ENCODE data around the gene ACER3.
"Not testable (repeated sequence)": the region's sequence is repeated elsewhere in the genome, so short reads cannot be mapped to it uniquely, and the experiment has no call there.

Gene ACER3

DNA sequence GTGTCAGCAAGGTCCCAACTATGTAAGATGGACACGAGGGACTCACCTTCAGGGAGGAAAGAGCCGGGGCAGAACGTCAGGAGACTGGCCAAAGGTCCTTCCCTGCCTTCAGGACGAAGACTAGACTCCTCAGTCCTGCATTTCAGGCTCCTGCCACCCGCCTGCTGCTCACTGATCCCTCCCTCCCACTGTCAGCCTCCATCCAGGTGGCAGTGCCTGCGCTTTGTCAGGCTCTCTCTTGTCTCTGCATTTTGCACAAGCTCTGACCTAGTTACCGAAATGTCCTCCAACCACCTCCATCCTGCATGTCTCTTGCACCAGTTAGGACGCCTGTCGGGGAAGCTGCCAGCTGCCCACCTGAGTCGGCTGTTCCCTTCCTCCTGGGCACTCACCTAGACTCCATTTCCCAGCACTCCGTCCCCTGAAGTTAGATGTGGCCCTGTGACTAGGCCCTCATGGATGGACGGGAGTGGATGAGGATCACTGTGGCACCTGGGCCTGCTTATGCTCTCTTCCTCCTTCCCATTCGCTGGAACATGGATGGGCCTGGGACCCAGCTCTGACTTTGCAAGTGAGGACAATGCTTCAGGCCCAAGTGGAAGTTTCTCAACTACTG, 181.5 kb downstream of the ACER3 start:
- no peak for DNase-seq

DNA sequence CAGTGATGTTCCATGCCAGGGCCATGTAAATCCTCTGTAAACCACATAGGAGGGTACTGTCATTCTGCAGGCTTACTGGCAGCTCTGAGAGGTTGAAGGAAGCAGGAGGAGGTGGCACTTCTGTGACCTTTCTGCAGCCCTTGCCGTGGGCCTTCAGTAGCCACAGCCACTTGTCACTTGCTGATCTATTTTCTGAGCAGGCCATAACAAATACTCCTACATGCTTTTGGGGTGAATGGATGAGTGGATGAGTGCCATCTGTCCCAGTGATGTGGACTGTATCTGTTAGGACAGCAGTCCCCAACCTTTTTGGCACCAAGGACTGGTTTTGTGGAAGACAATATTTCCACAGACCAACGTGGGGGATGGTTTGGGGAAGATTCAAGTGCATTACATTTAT, 183.6 kb downstream of the ACER3 start:
- no peak for DNase-seq

DNA sequence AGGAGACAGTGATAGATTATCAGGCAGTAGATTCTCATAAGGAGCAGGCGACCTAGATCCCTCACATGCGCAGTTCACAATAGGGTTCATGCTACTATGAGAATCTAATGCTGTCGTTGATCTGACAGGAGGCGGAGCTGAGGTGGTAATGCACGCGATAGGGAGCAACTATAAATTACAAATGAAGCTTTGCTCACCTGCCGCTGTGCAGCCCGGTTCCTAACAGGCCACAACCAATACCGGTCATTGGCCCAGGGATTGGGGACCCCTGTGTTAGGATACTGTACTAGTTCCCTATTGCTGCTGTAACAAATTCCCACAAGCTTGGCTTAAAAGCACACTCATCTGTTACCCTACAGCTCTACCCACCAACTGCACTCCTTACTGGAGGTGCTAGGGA, 184.2 kb downstream of the ACER3 start:
- no peak for DNase-seq

DNA sequence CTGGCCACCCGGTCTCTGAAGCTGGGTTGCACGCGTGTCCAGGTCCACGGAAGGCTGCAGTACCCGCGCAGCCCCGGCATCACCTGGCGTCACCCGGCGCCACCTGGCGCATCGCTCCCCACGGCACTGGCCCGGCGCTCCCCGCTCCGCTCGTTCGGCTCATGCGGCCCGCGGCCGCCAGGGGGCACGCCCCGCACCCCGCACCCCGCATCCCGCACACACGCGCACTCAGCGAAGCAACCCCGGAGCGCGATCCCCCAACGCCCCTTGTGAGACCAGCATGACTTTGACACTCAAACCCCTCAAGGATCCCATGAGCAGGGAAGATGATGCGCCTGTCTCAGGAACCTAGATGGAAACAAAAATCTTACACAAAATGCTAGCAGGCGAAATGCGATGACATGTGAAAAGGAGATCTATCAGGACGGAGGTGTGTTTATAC, 185.4 kb downstream of the ACER3 start:
- DNase-seq = peak; percentile 19 to 57

DNA sequence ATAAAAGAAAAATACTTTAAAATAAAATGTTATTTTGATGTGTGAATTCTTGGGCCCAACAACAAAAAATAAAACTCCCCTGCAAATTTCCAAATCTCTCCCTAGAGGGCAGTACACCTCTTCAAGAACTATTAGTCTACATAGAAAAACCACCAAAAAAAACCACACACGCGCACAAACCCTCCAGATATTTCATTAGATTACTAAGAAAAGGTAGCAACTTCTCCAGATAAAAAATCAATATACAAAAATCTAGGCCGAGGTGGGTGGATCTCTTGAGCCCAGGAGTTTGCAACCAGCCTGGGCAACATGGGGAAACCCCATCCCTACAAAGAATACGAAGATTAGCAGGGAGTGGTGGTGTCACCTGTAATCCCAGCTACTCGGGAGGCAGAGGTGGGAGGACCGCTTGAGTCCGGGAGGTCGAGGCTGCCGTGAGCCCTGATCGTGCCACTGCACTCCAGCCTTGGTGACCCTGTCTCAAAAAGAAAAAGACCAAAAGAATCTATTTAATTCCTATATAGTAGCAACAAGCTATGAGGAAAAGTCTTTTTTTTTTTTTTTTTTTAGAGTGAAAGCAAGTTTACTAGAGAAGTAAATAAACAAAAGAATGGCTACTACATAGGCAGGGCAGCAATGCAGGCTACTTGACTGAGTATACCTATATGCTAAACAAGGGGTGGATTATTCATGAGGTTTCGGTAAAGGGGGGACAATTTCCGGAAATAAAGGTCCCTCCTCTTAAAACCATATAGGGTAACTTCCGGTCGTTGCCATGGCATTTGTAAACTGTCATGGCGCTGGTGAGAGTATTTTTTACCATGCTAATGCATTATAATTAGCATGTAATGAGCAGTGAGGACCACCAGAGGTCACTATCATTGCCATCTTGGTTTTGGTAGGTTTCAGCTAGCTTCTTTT, 186.5 kb downstream of the ACER3 start:
- peak; percentile 8 to 35 for DNase-seq

DNA sequence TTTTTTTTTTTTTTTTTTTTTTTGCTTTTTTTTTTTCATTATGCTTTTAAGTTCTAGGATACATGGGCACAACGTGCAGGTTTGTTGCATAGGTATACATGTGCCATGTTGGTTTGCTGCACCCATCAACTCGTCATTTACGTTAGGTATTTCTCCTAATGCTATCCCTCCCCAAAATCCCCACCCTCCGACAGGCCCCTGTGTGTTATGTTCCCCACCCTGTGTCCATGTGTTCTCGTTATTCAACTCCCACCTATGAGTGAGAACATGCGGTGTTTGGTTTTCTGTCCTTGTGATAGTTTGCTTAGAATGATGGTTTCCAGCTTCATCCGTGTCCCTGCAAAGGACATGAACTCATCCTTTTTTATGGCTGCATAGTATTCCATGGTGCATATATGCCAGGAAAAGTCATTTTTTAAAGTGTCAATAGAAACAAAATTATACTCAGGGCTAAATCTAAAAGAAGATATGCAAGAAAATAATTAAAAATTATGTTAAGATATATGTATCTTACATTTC, 187.3 kb downstream of the ACER3 start:
- not testable (repeated sequence) for DNase-seq

DNA sequence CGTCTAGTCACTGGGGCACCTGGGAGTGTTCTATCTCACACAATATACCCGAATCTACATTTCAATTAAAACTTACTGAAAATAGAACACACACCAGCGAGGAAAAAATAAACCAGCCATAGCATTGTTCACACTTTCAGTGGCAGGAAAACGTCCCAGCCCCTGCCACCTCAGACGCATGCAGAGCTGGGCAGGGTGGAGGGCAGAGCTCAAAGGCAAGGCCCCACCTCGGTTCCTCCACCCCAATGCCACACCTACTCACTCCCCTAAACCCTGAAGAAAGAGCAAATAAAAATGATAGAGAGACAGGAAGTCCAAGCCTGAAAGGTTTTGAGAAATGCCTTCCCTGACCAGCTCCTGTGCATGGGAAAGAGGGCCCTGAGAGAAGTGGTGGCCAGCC, 188.3 kb downstream of the ACER3 start:
- DNase-seq = no peak

DNA sequence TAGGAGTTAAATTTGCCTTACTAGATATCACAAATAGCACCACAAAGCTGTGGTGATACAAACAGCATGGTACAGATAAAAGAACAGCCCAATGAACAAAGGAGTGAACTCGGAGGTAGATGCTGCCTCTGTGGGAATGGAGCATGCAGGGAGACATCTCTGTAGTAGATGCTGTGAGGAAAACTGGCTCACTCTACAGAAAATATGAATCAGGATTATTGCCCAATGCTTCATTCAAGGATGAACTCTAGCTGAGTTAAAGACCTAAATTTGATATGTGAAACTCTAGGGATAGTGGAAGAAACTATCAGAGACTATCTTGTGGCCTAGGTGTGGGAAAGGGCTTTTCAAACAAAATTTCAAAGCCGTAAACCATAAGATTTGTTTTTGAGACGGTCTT, 190.8 kb downstream of the ACER3 start:
- DNase-seq = no peak

DNA sequence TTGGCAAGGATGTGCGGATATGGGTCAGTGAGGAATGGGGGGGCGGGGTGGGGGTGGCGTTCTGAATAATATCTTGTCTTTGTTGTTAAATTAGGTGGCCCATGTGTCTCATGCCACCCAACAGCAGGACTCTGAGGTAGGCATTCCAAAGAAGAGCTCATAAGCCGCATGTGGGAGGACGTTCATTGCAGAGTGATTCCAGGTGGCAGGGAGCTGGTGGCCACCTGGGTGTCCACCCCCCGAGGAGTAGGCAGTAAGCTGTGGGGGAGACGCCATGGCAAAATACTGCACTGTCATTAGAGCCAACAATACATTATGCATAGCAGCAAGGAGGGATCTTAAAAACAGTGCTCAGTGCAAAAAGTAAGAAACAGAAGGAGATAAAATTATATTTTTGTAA, 191.8 kb downstream of the ACER3 start:
- DNase-seq = no peak

DNA sequence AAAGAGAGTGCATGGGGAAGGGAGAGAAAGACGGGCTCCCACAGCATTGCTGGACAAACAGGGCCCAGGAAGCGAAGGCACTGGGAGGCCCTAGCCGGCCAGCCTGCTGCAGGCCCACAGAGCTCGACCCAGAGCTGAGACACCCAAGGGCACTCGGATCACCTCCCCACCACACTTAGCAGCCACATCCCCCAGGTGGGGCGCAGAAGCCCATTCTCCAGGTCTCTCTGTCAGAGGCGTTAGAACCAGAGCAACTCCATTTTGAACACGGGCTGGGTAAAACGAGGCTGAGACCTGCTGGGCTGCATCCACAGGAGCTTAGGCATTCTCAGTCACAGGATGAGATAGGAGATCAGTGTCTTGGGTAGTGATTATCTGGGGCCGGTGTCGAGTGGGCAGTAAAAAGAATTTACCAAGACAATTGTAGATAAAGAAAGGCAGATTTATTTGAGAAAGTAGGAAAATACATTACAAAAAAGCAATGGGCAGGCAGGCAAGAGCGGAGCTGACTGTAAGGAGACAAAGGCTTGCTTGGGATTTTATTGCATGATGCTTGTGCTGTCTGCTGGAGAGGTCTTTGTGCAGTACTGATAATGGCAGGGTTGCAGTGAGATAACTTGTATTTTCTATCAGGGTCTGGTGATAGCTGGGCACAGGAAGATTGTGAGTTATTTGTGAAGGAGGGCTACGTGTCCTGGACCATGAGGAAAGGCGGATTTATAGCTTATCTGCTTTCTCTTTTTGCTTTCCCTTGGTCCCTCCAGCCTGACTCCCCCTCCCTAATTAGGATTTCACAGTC, 192.7 kb downstream of the ACER3 start:
- no peak for DNase-seq

DNA sequence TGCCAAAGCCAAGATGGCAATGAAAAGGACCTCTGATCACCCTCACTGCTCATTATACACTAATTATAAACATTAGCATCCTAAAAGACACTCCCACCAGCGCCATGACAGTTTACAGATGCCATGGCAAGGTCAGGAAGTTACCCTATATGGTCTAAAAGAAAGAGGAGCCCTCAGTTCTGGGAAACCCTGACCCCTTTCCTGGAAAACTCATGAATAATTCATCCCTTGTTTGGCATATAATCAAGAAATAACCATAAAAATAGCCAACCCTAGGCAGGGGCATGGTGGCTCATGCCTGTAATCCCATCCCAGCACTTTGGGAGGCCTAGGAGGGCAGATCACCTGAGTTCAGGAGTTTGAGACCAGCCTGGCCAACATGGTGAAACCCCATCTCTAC, 193.4 kb downstream of the ACER3 start:
- DNase-seq = no peak

DNA sequence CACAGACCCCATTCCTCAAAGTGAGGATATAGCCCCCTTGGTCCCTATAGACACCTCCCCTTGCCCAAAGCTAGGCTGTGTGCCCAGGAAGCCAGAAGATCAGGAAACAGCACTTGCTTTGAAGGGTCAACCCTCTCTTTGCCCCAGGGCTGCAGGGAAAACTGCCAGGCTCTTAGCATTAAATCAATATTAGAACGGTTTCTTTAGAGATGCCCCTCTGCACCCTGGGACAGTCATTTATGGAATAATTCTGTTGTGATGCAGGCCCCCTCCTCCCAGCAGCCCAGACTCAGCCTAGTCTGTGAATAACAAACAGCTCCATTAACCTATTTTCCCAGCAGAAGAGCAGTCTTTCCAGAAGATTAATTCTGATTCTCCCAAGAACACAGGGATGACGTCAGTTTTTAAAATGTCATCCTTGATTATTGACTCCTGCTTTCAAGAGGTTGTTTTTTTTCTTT, 194.4 kb downstream of the ACER3 start:
- no peak for DNase-seq

DNA sequence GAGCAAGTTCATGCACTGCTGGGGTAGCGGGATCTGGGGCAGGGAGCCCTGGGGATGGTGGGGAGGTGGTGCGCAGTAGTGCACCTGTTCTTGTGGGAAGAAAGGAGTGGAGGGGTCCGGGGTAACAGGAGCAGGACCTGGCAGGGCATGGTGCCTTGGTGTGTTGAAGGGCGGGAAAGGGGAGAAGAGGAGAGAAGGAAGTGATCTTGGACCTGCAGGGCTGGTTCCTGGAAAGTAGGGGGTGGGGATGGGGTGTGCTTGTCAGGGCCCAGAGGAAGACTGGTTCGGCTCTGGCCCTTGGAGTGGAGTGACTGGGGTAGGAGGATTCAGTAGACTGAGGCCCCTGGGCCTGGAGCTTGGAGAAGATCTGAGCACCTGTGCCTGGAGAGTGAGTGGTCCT, 195.2 kb downstream of the ACER3 start:
- DNase-seq = no peak

DNA sequence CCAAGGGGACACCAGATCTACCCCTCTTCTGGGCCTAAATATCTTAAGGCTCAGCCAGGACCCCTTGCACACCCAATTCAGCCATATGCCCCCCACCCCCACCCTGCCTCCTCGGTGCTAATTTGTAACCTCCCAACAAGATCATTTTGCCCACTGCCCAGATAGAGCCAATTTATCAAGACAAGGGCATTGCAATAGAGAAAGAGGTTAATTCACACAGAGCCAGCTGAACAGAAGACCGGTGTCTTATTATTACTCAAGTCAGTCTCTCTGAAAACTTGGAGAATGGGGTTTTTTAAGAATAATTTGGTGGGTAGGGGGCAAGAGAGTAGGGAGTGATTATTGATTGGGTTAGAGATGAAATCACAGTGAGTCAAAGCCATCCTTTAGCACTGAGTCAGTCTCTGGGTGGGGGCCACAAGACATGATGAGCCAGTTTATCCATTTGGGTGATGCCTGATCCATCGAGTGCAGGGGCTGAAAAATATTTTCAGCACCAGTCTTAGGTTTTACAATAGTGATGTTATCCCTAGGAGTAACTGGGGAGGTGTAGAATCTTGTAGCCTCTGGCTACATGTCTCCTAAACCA, 196.2 kb downstream of the ACER3 start:
- DNase-seq = no peak

DNA sequence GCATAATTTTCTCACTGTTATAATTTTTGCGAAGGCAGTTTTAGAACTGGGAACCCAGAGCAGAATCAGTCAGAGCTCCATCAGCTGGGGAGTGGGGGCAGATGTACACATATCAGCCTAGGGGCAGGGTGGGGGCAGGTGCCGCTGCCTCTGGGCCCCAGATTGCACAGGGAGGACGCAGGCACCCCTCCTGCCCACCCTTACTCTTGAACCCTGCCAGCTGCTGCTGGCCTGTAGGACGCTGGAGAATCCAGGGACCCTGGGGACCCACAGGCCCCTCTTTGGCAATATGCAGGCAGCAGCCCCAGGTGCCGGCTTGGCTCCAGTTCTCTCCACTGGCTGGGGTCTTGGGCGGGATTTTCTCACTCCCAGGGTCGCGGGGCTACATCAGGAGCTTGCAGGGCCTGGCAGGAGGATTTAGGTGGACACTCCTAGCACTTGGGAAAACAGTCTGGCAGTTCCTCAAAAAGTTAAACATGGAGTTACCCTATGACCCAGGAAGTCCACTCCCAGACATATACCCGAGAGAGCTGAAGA, 197.3 kb downstream of the ACER3 start:
- DNase-seq = no peak

DNA sequence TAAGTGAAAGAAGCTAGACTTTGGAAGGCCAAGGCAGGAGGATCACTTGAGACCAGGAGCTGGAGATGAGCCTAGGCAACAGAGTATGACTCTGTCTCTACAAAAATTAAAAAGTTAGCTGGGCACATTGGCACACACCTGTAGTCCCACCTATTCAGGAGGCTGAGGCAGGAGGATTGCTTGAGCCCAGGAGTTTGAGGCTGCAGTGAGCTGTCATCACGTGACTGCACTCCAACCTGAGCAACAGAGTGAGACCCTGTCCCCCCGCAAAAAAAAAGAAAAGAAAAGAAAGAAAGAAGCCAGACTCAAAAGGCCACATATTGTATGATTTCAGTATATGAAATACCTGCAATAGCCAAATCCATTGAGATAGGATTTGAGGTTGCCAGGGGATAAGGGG, 198.2 kb downstream of the ACER3 start:
- no peak for DNase-seq

DNA sequence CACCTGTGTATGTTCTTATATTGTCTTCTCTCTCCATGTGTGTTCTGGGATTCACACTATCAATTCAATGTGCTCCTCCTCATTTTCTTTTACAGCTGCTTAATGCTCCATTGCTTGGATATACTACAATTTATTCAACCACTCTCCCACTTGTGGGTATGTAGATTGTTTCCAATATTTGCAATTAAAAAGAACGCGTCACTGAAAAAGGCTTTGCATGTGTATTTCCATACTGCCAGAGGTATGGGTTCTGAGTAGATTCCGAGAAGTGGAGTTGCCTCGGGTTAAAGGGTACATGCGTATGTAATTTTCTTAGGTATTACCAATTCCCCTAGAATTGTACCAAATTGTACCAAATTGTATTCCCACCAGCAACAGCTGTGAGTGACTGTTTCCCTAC, 199.1 kb downstream of the ACER3 start:
- DNase-seq = no peak

DNA sequence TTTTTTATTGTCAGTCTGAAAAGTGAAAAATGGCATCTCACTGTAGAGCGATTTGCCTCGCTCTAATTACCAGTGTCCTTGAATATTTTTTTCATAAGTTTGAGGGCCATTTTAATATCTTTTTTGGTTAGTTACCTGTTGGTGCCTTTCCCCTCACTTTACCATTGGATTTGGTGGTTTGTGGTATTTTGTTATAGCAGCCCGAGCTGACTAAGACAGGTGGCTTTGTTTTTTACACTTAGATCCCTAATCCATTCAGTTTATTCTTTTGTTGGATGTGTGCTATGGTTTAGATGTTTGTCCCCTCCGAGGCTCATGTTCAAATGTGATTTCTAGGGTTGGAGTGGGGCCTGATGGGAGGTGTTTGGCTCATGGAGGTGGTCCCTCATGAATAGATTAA, 199.5 kb downstream of the ACER3 start:
- no peak for DNase-seq

DNA sequence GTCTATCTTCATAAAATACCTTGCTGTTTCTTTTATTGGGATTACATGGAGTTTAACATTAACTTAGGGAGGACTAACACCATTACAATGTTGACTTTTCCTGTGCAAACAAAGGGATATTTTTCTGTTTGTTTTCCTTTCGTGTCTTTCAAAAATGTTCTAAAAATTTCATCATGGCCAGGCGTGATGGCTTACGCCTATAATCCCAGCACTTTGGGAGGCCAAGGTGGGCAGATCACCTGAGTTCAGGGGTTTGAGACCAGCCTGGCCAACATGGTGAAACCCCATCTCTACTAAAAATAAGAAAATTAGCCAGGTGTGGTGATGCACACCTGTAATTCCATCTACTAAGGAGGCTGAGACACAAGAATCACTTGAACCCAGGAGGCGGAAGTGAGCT, 200.5 kb downstream of the ACER3 start:
- not testable (repeated sequence) for DNase-seq

DNA sequence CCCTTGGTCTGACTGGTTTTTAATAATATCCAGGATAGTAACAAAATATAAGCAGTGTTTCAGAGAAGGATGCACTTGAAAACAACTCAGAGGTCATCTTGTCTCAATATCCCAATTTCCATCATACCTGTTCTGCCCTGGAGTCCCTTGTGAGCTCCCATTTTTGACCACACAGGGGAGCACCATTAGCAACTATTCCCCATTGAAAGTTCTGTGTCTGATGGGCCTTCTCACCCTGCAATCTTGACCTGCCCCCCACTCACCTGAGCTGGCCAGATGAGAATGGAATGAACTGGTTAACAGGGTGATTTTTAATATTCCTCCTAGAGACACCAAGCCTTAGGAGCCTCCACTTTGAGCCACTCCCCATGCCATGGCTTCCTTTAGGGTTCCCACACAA, 202.2 kb downstream of the ACER3 start:
- no peak for DNase-seq

DNA sequence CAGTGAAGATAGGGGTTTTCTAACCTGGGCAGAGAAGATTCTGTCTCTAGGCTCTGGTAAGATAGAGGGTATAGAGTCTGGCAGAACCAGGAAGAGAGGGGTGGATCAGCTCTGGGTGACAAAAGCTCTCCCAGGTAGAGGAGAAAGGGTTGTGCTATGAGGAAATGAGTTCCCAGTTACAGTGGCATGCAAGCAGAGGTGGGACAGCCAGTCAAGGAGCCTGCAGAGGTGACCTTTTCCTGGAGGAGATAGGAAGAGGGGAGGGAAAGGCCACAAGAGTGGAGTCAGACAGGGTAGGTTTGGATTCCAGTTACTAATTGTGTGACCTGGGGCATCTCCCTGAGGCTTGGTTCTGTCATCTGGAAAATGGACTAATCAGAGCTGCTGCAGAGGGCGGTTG, 202.7 kb downstream of the ACER3 start:
- no peak for DNase-seq

DNA sequence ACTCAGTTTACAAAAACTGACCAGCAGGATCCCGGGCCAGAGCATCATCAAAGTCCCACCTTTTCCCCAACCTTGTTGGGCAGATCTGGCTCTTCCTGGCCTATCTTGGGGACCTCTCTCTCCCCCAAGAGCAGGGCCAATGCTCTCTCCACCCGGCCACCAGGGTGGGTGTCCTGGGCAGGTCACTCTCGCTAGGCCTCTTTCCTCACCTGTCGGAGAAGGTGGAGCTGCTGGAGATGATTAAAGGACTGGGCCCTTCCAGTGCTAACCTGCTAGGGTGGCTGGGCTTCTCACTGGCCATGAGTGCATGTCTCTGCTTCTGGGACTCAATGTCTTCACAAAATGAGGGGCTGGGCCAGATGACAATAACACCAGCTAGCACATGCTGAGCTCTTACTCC, 203.1 kb downstream of the ACER3 start:
- DNase-seq = no peak

Data from NCI-H1930 (cell line).